IPS DF 19.7 (cell line): ENCODE results near the gene SPATA13.

ENCODE experiments used
- DNase-seq: peaks from one replicate; pipeline ENCODE4 v3.0.0-alpha.2; 2013; ENCODE audit warnings: low read depth, low spot score

The SPATA13 gene

GRCh38 chr13:24356270-24356669 lies 195.8 kb downstream of the SPATA13 start:
- no peak for DNase-seq
